SK-N-SH (cell line): ENCODE measurements around the gene STARD3. TPM values are rescaled to one million over a fixed set of nuclear protein-coding genes. Genes with fewer than 3 reads are reported as not detected.

Experiments
- CTCF ChIA-PET: fragments of 300-600, 350-600 bp; formaldehyde crosslinking; extraction: SDS; loops from one replicate; lab custom pipeline; 2021; lab: Yijun Ruan, JAX
- POLR2A ChIA-PET: fragments of 350-600 bp; sonication (Branson Sonifier 250); formaldehyde crosslinking; extraction: SDS; loops from one replicate; lab custom pipeline; 2020; ENCODE audit warnings: antibody characterized with exemption, inconsistent platforms; lab: Yijun Ruan, JAX
- DNase-seq: peaks from one replicate; pipeline ENCODE4 v3.0.0; 2012
- H2AFZ ChIP-seq: fragments of 200-600 bp; sonication (generic); 2 replicates; pipeline ENCODE4 v1.8.1; 2016; ENCODE audit warnings: antibody characterized with exemption, mild to moderate bottlenecking, low read depth
- H3F3A ChIP-seq: fragments of 200-600 bp; sonication (generic); replicated peaks from 2 replicates; pipeline ENCODE3; 2016; ENCODE audit warnings: antibody characterized with exemption, mild to moderate bottlenecking; ENCODE audit not compliant: insufficient read depth
- H3K27ac ChIP-seq, 2 experiments: fragments of 200-500 bp in 1 of 2; fragments of 200-600 bp in 1 of 2; sonication (Bioruptor generic) in 1 of 2; sonication (generic), shearing (Covaris generic) in 1 of 2; 2 replicates each; pipeline versions ENCODE4 v1.5.1 to v1.6.1; 2014 to 2016; ENCODE audit warnings: low read depth in 2 of 2, inconsistent platforms in 1 of 2, low read length in 1 of 2, mild to moderate bottlenecking in 1 of 2, mixed read lengths in 1 of 2
- H3K27me3 ChIP-seq: fragments of 200-600 bp; sonication (generic), shearing (Covaris generic); 2 replicates; pipeline ENCODE4 v1.6.1; 2016; ENCODE audit warnings: mixed run types; ENCODE audit not compliant: insufficient read depth
- H3K36me3 ChIP-seq, 2 experiments: fragments of 200-500 bp in 1 of 2; fragments of 200-600 bp in 1 of 2; sonication (Bioruptor generic) in 1 of 2; sonication (generic) in 1 of 2; replicated peaks in 1 of 2; 2 replicates each; pipeline versions ENCODE3 to v1.5.1; 2014 to 2016; ENCODE audit warnings: low read length in 1 of 2, mild to moderate bottlenecking in 1 of 2; ENCODE audit not compliant: insufficient read depth in 2 of 2, control insufficient read depth in 1 of 2
- H3K4me1 ChIP-seq, 2 experiments: fragments of 200-500 bp in 1 of 2; fragments of 200-600 bp in 1 of 2; sonication (Bioruptor generic) in 1 of 2; sonication (generic), shearing (Covaris generic) in 1 of 2; 2 replicates each; pipeline versions ENCODE4 v1.5.1 to v1.6.1; 2014 to 2016; ENCODE audit warnings: low read depth in 1 of 2, low read length in 1 of 2, mixed run types in 1 of 2; ENCODE audit not compliant: insufficient read depth in 2 of 2, control insufficient read depth in 1 of 2
- H3K4me2 ChIP-seq: fragments of 200-600 bp; sonication (generic), shearing (Covaris generic); 2 replicates; pipeline ENCODE4 v1.6.1; 2017; ENCODE audit warnings: mixed run types
- H3K4me3 ChIP-seq, 2 experiments: fragments of 200-500 bp in 1 of 2; fragments of 200-600 bp in 1 of 2; sonication (Bioruptor generic) in 1 of 2; sonication (generic), shearing (Covaris generic) in 1 of 2; 2 replicates each; pipeline versions ENCODE4 v1.5.1 to v1.8.1; 2014 to 2016; ENCODE audit warnings: low read depth in 2 of 2, inconsistent platforms in 1 of 2, low read length in 1 of 2, mild to moderate bottlenecking in 1 of 2, mixed read lengths in 1 of 2, moderate library complexity in 1 of 2
- H3K79me2 ChIP-seq: fragments of 200-600 bp; sonication (generic); 2 replicates; pipeline ENCODE4 v1.8.1; 2017; ENCODE audit warnings: mild to moderate bottlenecking; ENCODE audit not compliant: insufficient read depth
- H3K9ac ChIP-seq: fragments of 200-600 bp; sonication (generic); 2 replicates; pipeline ENCODE4 v1.6.1; 2017; ENCODE audit warnings: mixed run types
- H3K9me2 ChIP-seq: fragments of 200-600 bp; sonication (generic); 2 replicates; pipeline ENCODE4 v1.6.1; 2017; ENCODE audit warnings: mixed run types
- H3K9me3 ChIP-seq: fragments of 200-600 bp; sonication (generic); 2 replicates; pipeline ENCODE4 v1.6.1; 2017; ENCODE audit warnings: mixed run types, mild to moderate bottlenecking, moderate library complexity
- H4K20me1 ChIP-seq: fragments of 200-600 bp; sonication (generic); 2 replicates; pipeline ENCODE4 v1.6.1; 2017; ENCODE audit warnings: mild to moderate bottlenecking, mixed run types; ENCODE audit not compliant: insufficient read depth
- CTCF ChIP-seq: fragments of 200-600 bp; sonication (generic); IDR thresholded peaks from 2 replicates; pipeline ENCODE4 v1.6.1; 2017; ENCODE audit warnings: antibody characterized with exemption, mild to moderate bottlenecking, moderate library complexity
- ELF1 ChIP-seq: IDR thresholded peaks from 2 replicates; pipeline ENCODE4 v1.4.0; 2012
- FOXM1 ChIP-seq: IDR thresholded peaks from 2 replicates; pipeline ENCODE4 v1.4.0; 2012; ENCODE audit warnings: low read depth, mild to moderate bottlenecking
- GABPA ChIP-seq: IDR thresholded peaks from 2 replicates; pipeline ENCODE4 v1.4.0; 2012; ENCODE audit warnings: low read depth, mild to moderate bottlenecking
- MEF2A ChIP-seq: IDR thresholded peaks from 2 replicates; pipeline ENCODE4 v1.4.0; 2012; ENCODE audit warnings: low read depth, borderline replicate concordance
- MXI1 ChIP-seq: IDR thresholded peaks from 2 replicates; pipeline ENCODE4 v1.6.1; 2012; ENCODE audit warnings: mild to moderate bottlenecking, low read depth, low read length, improper control_type of control experiment
- NFIC ChIP-seq: IDR thresholded peaks from 2 replicates; pipeline ENCODE4 v1.4.0; 2012; ENCODE audit warnings: borderline replicate concordance
- RAD21 ChIP-seq: IDR thresholded peaks from 2 replicates; pipeline ENCODE4 v1.6.1; 2012; ENCODE audit warnings: mild to moderate bottlenecking, low read length
- RCOR1 ChIP-seq: fragments of 150-350 bp; IDR thresholded peaks from 2 replicates; pipeline ENCODE4 v1.6.1; 2017; ENCODE audit warnings: antibody characterized with exemption, low read length
- RFX5 ChIP-seq: IDR thresholded peaks from 2 replicates; pipeline ENCODE4 v1.6.1; 2012; ENCODE audit warnings: mild to moderate bottlenecking, improper control_type of control experiment, low read length
- RXRA ChIP-seq: IDR thresholded peaks from 2 replicates; pipeline ENCODE4 v1.4.0; 2012; ENCODE audit warnings: low read depth, mild to moderate bottlenecking, borderline replicate concordance
- TEAD4 ChIP-seq: IDR thresholded peaks from 2 replicates; pipeline ENCODE4 v1.4.0; 2012; ENCODE audit warnings: mild to moderate bottlenecking, borderline replicate concordance; ENCODE audit not compliant: insufficient read depth
- YY1 ChIP-seq: IDR thresholded peaks from 2 replicates; pipeline ENCODE4 v1.4.0; 2012; ENCODE audit warnings: low read depth, mild to moderate bottlenecking
- WGBS: methylation state at CpG from one replicate; pipeline ENCODE4 v1.1.6; 2017; ENCODE audit warnings: low lambda C conversion rate; 5-methylcytosine and 5-hydroxymethylcytosine counted together
- polyA plus RNA-seq, 3 experiments: library from polyadenylated mRNA; depleted of rRNA; stranded (reverse); fragments of >200 nt; gene quantifications; 2 replicates each; pipeline ENCODE4 v1.2.3, GENCODE V29; 2012
- TF ChIP-seq, protein P1 (sequence below): fragments of 150-350 bp; IDR thresholded peaks from 2 replicates; pipeline ENCODE4 v1.6.1; 2016; ENCODE audit warnings: mild to moderate bottlenecking, low read depth, low read length
- TF ChIP-seq, protein P2 (sequence below): fragments of 150-350 bp; IDR thresholded peaks from 2 replicates; pipeline ENCODE4 v1.6.1; 2017; ENCODE audit warnings: antibody characterized with exemption, low read length, low read depth, borderline replicate concordance

The STARD3 gene
- polyA plus RNA-seq, 1 of the 3 experiments (the other 2 are of a cell fraction) = 76.8 TPM

- H3K27ac ChIP-seq = no peak overlapping the region
- no peaks in the 10 kb centered on the region for H3K79me2 ChIP-seq
- H3K9me2 ChIP-seq = no peaks in the 10 kb centered on the region
- no peaks in the 10 kb centered on the region for H3K36me3 ChIP-seq
- no peak overlapping the region for H2AFZ ChIP-seq
- TF ChIP-seq ELF1 (no peak), RFX5 (no peak), MEF2A (no peak), YY1 (no peak), MXI1 (no peak), NFIC (no peak), CTCF (no peak), GABPA (no peak), RXRA (no peak), TEAD4 (no peak), RAD21 (no peak), FOXM1 (no peak), RCOR1 (no peak)
- TF ChIP-seq, protein P1, sequence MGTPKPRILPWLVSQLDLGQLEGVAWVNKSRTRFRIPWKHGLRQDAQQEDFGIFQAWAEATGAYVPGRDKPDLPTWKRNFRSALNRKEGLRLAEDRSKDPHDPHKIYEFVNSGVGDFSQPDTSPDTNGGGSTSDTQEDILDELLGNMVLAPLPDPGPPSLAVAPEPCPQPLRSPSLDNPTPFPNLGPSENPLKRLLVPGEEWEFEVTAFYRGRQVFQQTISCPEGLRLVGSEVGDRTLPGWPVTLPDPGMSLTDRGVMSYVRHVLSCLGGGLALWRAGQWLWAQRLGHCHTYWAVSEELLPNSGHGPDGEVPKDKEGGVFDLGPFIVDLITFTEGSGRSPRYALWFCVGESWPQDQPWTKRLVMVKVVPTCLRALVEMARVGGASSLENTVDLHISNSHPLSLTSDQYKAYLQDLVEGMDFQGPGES = no peak
- TF ChIP-seq, protein P2, sequence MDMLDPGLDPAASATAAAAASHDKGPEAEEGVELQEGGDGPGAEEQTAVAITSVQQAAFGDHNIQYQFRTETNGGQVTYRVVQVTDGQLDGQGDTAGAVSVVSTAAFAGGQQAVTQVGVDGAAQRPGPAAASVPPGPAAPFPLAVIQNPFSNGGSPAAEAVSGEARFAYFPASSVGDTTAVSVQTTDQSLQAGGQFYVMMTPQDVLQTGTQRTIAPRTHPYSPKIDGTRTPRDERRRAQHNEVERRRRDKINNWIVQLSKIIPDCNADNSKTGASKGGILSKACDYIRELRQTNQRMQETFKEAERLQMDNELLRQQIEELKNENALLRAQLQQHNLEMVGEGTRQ = no peak
- TF ChIP-seq, all 33 proteins: peak for 0
- POLR2A ChIA-PET = no interaction called here
- Histone ChIP-seq H3K4me2 (no peak overlapping the region), H3K9me3 (no peaks in the 10 kb centered on the region), H3K4me3 (no peak overlapping the region), H4K20me1 (no peaks in the 10 kb centered on the region), H3K9ac (no peak overlapping the region), H3F3A (no peaks in the 10 kb centered on the region), H3K27me3 (peaks cover 39% of the 10 kb centered on the region), H3K4me1 (peaks cover 0 to 6% of the 10 kb centered on the region in 2 experiments; a peak in 1 of 4 replicates)
- no peak for DNase-seq
- WGBS = 60% methylated on average over 6 of the region's 6 CpGs
- CTCF ChIA-PET = interaction anchor here (0.6 to 17.4 kb wide), 4 partner anchors 9 to 84 kb away, joined by 3 to 332 read pairs (median 4); partner anchors contain the start of gene PPP1R1B
Measured at GRCh38 chr17:39631403-39631802, 5.5 kb upstream of the STARD3 start.
